ES-I3 (cell line): Measurements from ENCODE around the gene SH3GL1.

Experiments
- H3K36me3 ChIP-seq: 2 replicates; pipeline ENCODE4 v1.6.1; 2013; ENCODE audit warnings: mild to moderate bottlenecking, low read length, control low read depth, moderate library complexity; ENCODE audit not compliant: insufficient read depth
- H3K4me1 ChIP-seq: 2 replicates; pipeline ENCODE4 v1.6.1; 2013; ENCODE audit warnings: mild to moderate bottlenecking, control low read depth, low read length; ENCODE audit not compliant: insufficient read depth
- H3K9ac ChIP-seq: 2 replicates; pipeline ENCODE4 v1.6.1; 2013; ENCODE audit warnings: low read depth, mild to moderate bottlenecking, low read length, moderate library complexity
- H3K9me3 ChIP-seq: 2 replicates; pipeline ENCODE4 v1.6.1; 2013; ENCODE audit warnings: mild to moderate bottlenecking, low read length, moderate library complexity; ENCODE audit not compliant: control insufficient read depth, insufficient read depth

The SH3GL1 gene

GRCh38 chr19:4327877-4328242 lies 72.5 kb downstream of the SH3GL1 start:
- Histone ChIP-seq H3K36me3 (no peaks in the 10 kb centered on the region), H3K9me3 (no peaks in the 10 kb centered on the region), H3K4me1 (no peaks in the 10 kb centered on the region; the same call in 1 of the 2 replicates), H3K9ac (peak overlapping the region; percentile 45; the same call in 1 of the 2 replicates)

- H3K4me1 ChIP-seq = no peaks in the 10 kb centered on the region; the same call in 1 of the 2 replicates
- H3K9me3 ChIP-seq = no peaks in the 10 kb centered on the region
- H3K36me3 ChIP-seq = no peaks in the 10 kb centered on the region
- H3K9ac ChIP-seq = peak overlapping the region; percentile 45; the same call in 1 of the 2 replicates
Measured at GRCh38 chr19:4327252-4327876, 73.0 kb downstream of the SH3GL1 start.

- Histone ChIP-seq H3K36me3 (no peaks in the 10 kb centered on the region), H3K9ac (peak overlapping the region; percentile 45; the same call in 1 of the 2 replicates), H3K4me1 (no peaks in the 10 kb centered on the region; the same call in 1 of the 2 replicates), H3K9me3 (no peaks in the 10 kb centered on the region)
Measured at GRCh38 chr19:4326837-4327251, 73.5 kb downstream of the SH3GL1 start.

GRCh38 chr19:4326215-4326836 lies 74.0 kb downstream of the SH3GL1 start:
- no peaks in the 10 kb centered on the region; the same call in 1 of the 2 replicates for H3K4me1 ChIP-seq
- H3K9ac ChIP-seq = peak overlapping the region; percentile 45; the same call in 1 of the 2 replicates
- H3K36me3 ChIP-seq = no peaks in the 10 kb centered on the region
- H3K9me3 ChIP-seq = no peaks in the 10 kb centered on the region

- no peak overlapping the region for H3K9ac ChIP-seq
- H3K4me1 ChIP-seq = no peaks in the 10 kb centered on the region; the same call in 1 of the 2 replicates
- no peaks in the 10 kb centered on the region for H3K9me3 ChIP-seq
- no peaks in the 10 kb centered on the region; the same call in 1 of the 2 replicates for H3K36me3 ChIP-seq
Measured at GRCh38 chr19:4324228-4324627, 76.1 kb downstream of the SH3GL1 start.

- Histone ChIP-seq H3K9me3 (no peaks in the 10 kb centered on the region), H3K4me1 (no peaks in the 10 kb centered on the region; the same call in 1 of the 2 replicates), H3K9ac (no peak overlapping the region), H3K36me3 (no peaks in the 10 kb centered on the region; the same call in 1 of the 2 replicates)
Measured at GRCh38 chr19:4323692-4324091, 76.7 kb downstream of the SH3GL1 start.

- Histone ChIP-seq H3K9ac (no peak overlapping the region), H3K4me1 (no peaks in the 10 kb centered on the region; the same call in 1 of the 2 replicates), H3K36me3 (no peaks in the 10 kb centered on the region; the same call in 1 of the 2 replicates), H3K9me3 (no peaks in the 10 kb centered on the region)
Measured at GRCh38 chr19:4322942-4323665, 77.2 kb downstream of the SH3GL1 start.

GRCh38 chr19:4320419-4320818 lies 79.9 kb downstream of the SH3GL1 start:
- Histone ChIP-seq H3K4me1 (no peaks in the 10 kb centered on the region), H3K9ac (no peak overlapping the region), H3K36me3 (no peaks in the 10 kb centered on the region; the same call in 1 of the 2 replicates), H3K9me3 (no peaks in the 10 kb centered on the region)

- no peaks in the 10 kb centered on the region for H3K4me1 ChIP-seq
Measured at GRCh38 chr19:4319067-4319718, 81.2 kb downstream of the SH3GL1 start.

GRCh38 chr19:4318460-4318859 lies 81.9 kb downstream of the SH3GL1 start:
- Histone ChIP-seq H3K36me3 (no peaks in the 10 kb centered on the region; the same call in 1 of the 2 replicates), H3K9me3 (no peaks in the 10 kb centered on the region), H3K4me1 (no peaks in the 10 kb centered on the region), H3K9ac (no peak overlapping the region)

More at GRCh38 chr19:4319067-4319718, 81.2 kb downstream of the SH3GL1 start:
- no peaks in the 10 kb centered on the region for H3K9me3 ChIP-seq
- H3K36me3 ChIP-seq = no peaks in the 10 kb centered on the region; the same call in 1 of the 2 replicates
- H3K9ac ChIP-seq = no peak overlapping the region

GRCh38 chr19:4316956-4317355 lies 83.4 kb downstream of the SH3GL1 start:
- Histone ChIP-seq H3K36me3 (no peaks in the 10 kb centered on the region; the same call in 1 of the 2 replicates), H3K9ac (no peak overlapping the region), H3K4me1 (no peaks in the 10 kb centered on the region), H3K9me3 (no peaks in the 10 kb centered on the region)

GRCh38 chr19:4313847-4314490 lies 86.4 kb downstream of the SH3GL1 start:
- Histone ChIP-seq H3K9me3 (no peaks in the 10 kb centered on the region), H3K9ac (no peak overlapping the region), H3K36me3 (no peaks in the 10 kb centered on the region), H3K4me1 (no peaks in the 10 kb centered on the region)
